Fibroblast of lung (primary cell): Measurements from ENCODE around the gene ABLIM2. TPM values are rescaled to one million over a fixed set of nuclear protein-coding genes. Genes with fewer than 3 reads are reported as not detected.

Source experiments
- DNase-seq, 2 donors: peaks; one replicate each; pipeline versions ENCODE4 v3.0.0 to v3.0.0-alpha.2; 2010; ENCODE audit warnings: low read depth in 2 of 2
- H2AFZ ChIP-seq: 2 replicates; pipeline ENCODE4 v1.5.1; 2012; ENCODE audit warnings: low read length, control low read depth, inconsistent platforms
- H3K27ac ChIP-seq: 2 replicates; pipeline ENCODE4 v1.5.1; 2011; ENCODE audit warnings: low read length, control low read depth; ENCODE audit not compliant: insufficient read depth
- H3K27me3 ChIP-seq: 2 replicates; pipeline ENCODE4 v1.5.1; 2011; ENCODE audit warnings: mild to moderate bottlenecking, low read length; ENCODE audit not compliant: control insufficient read depth, insufficient read depth
- H3K36me3 ChIP-seq: 2 replicates; pipeline ENCODE4 v1.5.1; 2011; ENCODE audit warnings: low read length; ENCODE audit not compliant: control insufficient read depth, insufficient read depth
- H3K4me1 ChIP-seq: 2 replicates; pipeline ENCODE4 v1.5.1; 2011; ENCODE audit warnings: low read length; ENCODE audit not compliant: control insufficient read depth, insufficient read depth; ENCODE audit errors: extremely low read depth
- H3K4me2 ChIP-seq: 2 replicates; pipeline ENCODE4 v1.5.1; 2011; ENCODE audit warnings: low read length, control low read depth; ENCODE audit not compliant: insufficient read depth; ENCODE audit errors: extremely low read depth
- H3K4me3 ChIP-seq, 4 experiments: fragments of 200-600 bp in 1 of 4; sonication (generic) in 1 of 4; replicated peaks in 1 of 4; 2 replicates each; pipeline ENCODE4 v1.5.1; 2011 to 2016; ENCODE audit warnings: low read length in 4 of 4, low read depth in 3 of 4, mild to moderate bottlenecking in 3 of 4, control low read depth in 2 of 4, inconsistent platforms in 1 of 4, mixed read lengths in 1 of 4; ENCODE audit not compliant: insufficient read depth in 1 of 4; ENCODE audit errors: control extremely low read depth in 1 of 4
- H3K79me2 ChIP-seq: 2 replicates; pipeline ENCODE4 v1.5.1; 2012; ENCODE audit warnings: mild to moderate bottlenecking, low read length, inconsistent platforms; ENCODE audit not compliant: control insufficient read depth, insufficient read depth
- H3K9ac ChIP-seq: 2 replicates; pipeline ENCODE4 v1.5.1; 2011; ENCODE audit warnings: mild to moderate bottlenecking, low read length, control low read depth; ENCODE audit not compliant: insufficient read depth
- H3K9me3 ChIP-seq: 2 replicates; pipeline ENCODE4 v1.5.1; 2012; ENCODE audit warnings: low read depth, low read length; ENCODE audit not compliant: control insufficient read depth, insufficient read depth
- H4K20me1 ChIP-seq: 2 replicates; pipeline ENCODE4 v1.5.1; 2011; ENCODE audit warnings: low read length; ENCODE audit not compliant: control insufficient read depth, insufficient read depth; ENCODE audit errors: extremely low read depth
- EZH2 ChIP-seq: IDR thresholded peaks from 2 replicates; pipeline ENCODE4 v1.5.1; 2012; ENCODE audit warnings: low read length, control low read depth, mild to moderate bottlenecking; ENCODE audit errors: missing control alignments
- polyA plus RNA-seq, 2 donors: library from polyadenylated mRNA; depleted of rRNA in 1 of 2; stranded (reverse) in 1 of 2; unstranded in 1 of 2; fragments of >200 nt; gene quantifications; 2 replicates each; pipeline ENCODE4 v1.2.1, GENCODE V29; 2011 to 2012; ENCODE audit warnings: missing spikeins in 1 of 2
- total RNA-seq: library from RNA; depleted of rRNA; stranded (reverse); fragments of >200 nt; gene quantifications from 2 replicates; pipeline ENCODE4 v1.2.1, GENCODE V29; 2014
- TF ChIP-seq, protein P1 (sequence below), 2 donors: IDR thresholded peaks in 1 of 2; conservative IDR thresholded peaks in 1 of 2; 1 replicate in 1 of 2; 2 replicates in 1 of 2; pipeline ENCODE4 v1.5.1; 2011 to 2012; ENCODE audit warnings: low read length in 2 of 2, control low read depth in 1 of 2, inconsistent platforms in 1 of 2, low read depth in 1 of 2, mild to moderate bottlenecking in 1 of 2

ABLIM2 gene
- total and polyA plus RNA-seq, 2 donors (not counting 1 experiment from before 2014, with no cell fraction given) = 0.66 to 2.6 TPM

DNA sequence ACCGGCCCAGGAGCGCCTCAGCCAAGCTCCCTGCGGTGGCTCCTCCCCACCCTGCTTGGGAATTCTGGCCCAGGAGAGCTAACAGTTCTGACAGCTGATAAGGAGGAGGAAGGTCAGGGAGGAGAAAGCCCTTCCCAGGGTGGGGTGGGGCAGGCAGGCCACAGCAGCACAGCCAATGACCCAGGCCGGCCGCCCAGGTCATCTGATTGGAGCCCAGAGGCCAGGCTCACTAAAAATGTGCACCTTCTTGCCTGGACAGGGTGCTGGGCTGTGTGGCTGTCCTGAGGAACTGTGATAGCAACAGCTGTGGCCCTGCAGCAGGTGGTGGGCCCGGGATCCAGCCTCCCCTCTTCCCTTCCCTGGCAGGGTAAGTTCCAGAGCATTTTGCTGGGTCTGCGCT lies 23.2 kb upstream of the ABLIM2 start:
- TF ChIP-seq, protein P1, sequence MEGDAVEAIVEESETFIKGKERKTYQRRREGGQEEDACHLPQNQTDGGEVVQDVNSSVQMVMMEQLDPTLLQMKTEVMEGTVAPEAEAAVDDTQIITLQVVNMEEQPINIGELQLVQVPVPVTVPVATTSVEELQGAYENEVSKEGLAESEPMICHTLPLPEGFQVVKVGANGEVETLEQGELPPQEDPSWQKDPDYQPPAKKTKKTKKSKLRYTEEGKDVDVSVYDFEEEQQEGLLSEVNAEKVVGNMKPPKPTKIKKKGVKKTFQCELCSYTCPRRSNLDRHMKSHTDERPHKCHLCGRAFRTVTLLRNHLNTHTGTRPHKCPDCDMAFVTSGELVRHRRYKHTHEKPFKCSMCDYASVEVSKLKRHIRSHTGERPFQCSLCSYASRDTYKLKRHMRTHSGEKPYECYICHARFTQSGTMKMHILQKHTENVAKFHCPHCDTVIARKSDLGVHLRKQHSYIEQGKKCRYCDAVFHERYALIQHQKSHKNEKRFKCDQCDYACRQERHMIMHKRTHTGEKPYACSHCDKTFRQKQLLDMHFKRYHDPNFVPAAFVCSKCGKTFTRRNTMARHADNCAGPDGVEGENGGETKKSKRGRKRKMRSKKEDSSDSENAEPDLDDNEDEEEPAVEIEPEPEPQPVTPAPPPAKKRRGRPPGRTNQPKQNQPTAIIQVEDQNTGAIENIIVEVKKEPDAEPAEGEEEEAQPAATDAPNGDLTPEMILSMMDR (conservative IDR thresholded peaks at IDR 0.05 in 1 of 2, IDR thresholded peaks at IDR 0.05 in 1 of 2; ENCODE audit: low read depth in 1 of 2, low read length in 2 of 2) = no peak
- TF ChIP-seq EZH2 = no peak
- H3K4me2 ChIP-seq = no peak overlapping the region
- H4K20me1 ChIP-seq = no peaks in the 10 kb centered on the region
- no peak for DNase-seq
- H3K79me2 ChIP-seq = no peaks in the 10 kb centered on the region
- no peaks in the 10 kb centered on the region for H3K27me3 ChIP-seq
- no peak overlapping the region for H3K9ac ChIP-seq
- H3K9me3 ChIP-seq = no peaks in the 10 kb centered on the region
- no peak overlapping the region for H3K27ac ChIP-seq
- H3K4me3 ChIP-seq = no peak overlapping the region
- H3K4me1 ChIP-seq = peaks cover 18% of the 10 kb centered on the region
- no peak overlapping the region for H2AFZ ChIP-seq
- H3K36me3 ChIP-seq = no peaks in the 10 kb centered on the region

GRCh38 chr4:8181119-8181518 lies 22.5 kb upstream of the ABLIM2 start:
- H3K4me3 ChIP-seq = no peak overlapping the region
- peaks cover 18% of the 10 kb centered on the region for H3K4me1 ChIP-seq
- DNase-seq = no peak
- H3K9ac ChIP-seq = no peak overlapping the region
- H3K36me3 ChIP-seq = no peaks in the 10 kb centered on the region
- H3K9me3 ChIP-seq = no peaks in the 10 kb centered on the region
- H2AFZ ChIP-seq = no peak overlapping the region
- H4K20me1 ChIP-seq = no peaks in the 10 kb centered on the region
- H3K79me2 ChIP-seq = no peaks in the 10 kb centered on the region
- no peak overlapping the region for H3K4me2 ChIP-seq
- no peak overlapping the region for H3K27ac ChIP-seq
- no peaks in the 10 kb centered on the region for H3K27me3 ChIP-seq
- TF ChIP-seq, protein P1 (conservative IDR thresholded peaks at IDR 0.05 in 1 of 2, IDR thresholded peaks at IDR 0.05 in 1 of 2; ENCODE audit: low read depth in 1 of 2, low read length in 2 of 2) = no peak
- TF ChIP-seq EZH2 = no peak

DNA sequence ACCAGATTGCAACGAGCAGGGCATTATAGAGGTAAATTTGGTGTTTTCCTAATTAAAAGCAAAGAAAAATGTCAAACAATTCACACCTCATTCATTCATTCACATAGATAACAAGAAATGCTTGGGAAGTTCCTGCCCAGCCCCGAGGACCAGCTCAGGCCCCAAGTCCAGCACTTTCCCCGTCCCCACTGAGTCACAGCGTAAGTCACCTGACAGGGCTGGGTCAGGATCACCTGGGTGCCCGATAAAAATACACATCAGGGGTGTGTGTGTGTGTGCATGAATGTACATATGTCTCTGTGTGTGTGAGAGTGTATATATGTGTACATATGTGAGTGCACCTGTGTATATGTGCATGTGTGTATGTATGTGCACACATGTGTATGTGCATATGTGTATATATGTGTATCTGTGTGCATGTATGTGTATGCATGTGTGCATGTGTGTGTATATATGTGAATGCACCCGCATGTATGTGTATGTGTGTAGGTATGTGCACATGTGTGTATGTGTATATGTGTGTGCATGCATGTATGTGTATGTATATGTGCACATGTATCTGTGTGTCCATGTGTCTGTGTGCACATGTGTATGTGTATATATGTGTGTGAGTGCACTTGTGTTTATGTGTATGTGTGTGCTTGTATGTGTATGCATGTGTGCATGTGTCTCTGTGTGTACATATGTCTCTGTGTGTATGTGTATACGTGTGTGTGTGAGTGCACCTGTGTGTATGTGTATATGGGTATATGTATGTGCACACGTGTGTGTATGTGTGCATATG lies 21.9 kb upstream of the ABLIM2 start:
- Histone ChIP-seq H3K36me3 (no peaks in the 10 kb centered on the region), H4K20me1 (no peaks in the 10 kb centered on the region), H3K27ac (no peak overlapping the region), H3K4me2 (no peak overlapping the region), H2AFZ (no peak overlapping the region), H3K79me2 (no peaks in the 10 kb centered on the region), H3K4me3 (no peak overlapping the region), H3K4me1 (peaks cover 14% of the 10 kb centered on the region), H3K27me3 (no peaks in the 10 kb centered on the region), H3K9ac (no peak overlapping the region), H3K9me3 (no peaks in the 10 kb centered on the region)
- TF ChIP-seq, protein P1 (conservative IDR thresholded peaks at IDR 0.05 in 1 of 2, IDR thresholded peaks at IDR 0.05 in 1 of 2; ENCODE audit: low read depth in 1 of 2, low read length in 2 of 2) = no peak
- TF ChIP-seq EZH2 = no peak
- DNase-seq = no peak
